GM21737 (cell line): ENCODE data around the gene WFDC10B.
"Not testable (repeated sequence)": the region's sequence is repeated elsewhere in the genome, so short reads cannot be mapped to it uniquely, and the experiment has no call there.

Experiments
- ATAC-seq: cut with Tn5 transposase; IDR thresholded peaks from one replicate; pipeline ENCODE4 v1.9.1; 2021; ENCODE audit warnings: mild to moderate bottlenecking, moderate library complexity; ENCODE audit not compliant: unreplicated experiment

The WFDC10B gene

DNA sequence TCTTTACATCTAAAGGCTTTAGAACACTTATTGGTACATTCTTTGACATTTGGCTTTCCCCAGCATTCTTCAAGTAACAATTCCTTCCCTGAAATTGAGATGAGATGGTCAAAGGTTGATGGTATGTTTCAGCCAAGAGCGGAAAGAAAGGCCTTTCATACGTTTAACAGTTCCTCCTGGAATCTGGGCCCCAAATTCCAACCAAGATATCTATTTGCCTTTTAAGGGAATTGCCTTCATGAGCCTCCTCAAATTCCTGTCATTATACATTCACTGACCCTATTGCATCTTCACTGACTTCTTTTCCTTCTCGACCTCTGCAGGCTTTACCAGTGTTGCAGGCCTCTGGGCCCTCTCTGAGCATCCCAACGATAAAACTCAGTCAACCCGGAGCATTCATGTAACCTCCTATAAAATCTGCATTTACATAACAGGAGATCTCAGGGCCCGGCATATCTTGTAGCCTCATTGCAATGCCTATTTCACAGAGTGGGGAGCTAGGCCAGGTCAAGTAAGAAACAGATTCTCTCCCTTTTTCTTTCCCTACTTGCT, 55.4 kb downstream of the WFDC10B start:
- no peak for ATAC-seq

DNA sequence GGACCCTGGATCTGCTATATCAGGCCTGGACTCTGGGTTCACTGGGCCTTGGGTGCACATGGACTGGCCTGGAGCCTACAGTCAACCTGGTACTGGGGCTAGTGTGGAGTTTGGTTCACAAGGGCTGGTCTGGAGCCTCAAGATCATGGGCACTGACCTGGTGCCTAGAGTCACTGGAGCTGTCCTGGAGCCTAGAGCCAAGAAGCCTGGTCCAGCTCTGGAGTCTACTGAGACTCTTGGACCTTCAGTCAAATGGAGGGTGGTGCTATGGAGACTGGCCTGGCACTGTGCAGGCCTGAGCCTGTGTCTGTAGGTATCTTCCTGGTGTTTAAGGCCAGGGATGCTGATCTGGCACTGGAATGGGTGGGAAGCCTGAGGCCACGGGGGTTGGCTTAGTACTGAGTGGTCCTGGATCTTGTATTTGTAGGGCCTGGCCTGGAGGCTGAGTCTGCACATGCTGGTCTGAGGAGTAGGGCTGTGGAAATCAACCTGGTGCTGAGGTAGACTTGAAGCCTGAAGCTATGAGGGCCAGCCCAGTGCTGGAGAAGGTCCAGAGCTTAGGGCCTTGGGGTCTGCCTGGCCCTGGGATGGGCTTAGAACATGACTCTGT, 57.3 kb downstream of the WFDC10B start:
- ATAC-seq: no peak

DNA sequence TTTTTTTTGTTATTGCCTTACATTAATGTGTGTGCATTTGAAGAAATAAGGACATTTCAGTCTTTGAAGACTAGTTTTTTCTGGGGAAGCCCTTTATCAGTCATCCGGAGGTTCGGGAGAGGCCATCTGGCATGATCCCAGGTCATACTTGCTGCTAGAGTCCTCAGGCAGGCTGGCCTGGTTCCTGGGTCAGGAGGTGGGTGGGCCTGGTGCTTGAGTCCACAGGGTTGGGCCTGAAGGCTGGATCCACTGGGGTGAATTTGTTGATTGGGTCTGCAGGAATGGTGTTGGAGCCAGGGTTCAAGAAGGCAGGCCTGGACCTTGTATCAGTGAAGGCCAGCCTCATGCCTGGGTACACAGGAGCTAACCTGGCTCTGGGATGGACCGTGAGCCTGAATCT, 57.9 kb downstream of the WFDC10B start:
- no peak for ATAC-seq

DNA sequence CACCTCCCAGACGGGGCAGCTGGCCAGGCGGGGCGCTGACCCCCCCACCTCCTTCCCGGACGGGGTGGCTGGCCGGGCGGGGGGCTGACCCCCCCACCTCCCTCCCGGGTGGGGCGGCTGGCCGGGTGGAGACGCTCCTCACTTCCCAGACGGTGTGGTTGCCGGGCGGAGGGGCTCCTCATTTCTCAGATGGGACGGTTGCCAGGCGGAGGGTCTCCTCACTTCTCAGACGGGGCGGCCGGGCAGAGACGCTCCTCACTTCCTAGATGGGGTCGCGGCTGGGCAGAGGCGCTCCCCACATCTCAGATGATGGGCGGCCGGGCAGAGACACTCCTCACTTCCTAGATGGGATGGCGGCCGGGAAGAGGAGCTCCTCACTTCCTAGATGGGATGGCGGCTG, 59.0 kb downstream of the WFDC10B start:
- not testable (repeated sequence) for ATAC-seq

GRCh38 chr20:45641076-45641475, 63.7 kb downstream of the WFDC10B start:
- not testable (repeated sequence) for ATAC-seq

DNA sequence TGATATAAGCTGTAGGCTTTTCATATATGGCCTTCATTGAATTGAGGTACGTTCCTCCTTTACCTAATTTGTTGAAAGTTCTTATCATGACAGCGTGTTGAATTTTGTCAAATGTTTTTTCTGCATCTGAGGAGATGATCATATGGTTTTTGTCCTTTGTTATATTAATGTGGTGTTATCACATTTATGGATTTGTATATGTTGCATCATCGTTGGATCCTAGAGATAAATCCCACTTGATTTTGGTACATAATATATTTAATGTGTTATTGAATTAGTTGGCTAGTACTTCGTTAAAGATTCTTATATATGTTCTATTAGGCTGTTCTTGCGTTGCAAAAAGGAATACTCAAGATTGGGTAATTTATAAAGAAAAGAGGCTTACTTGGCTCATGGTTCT, 65.1 kb downstream of the WFDC10B start:
- ATAC-seq: no peak

- no peak for ATAC-seq
These were observed 68.3 kb downstream of the WFDC10B start for GRCh38 chr20:45636513-45636912.
